Kidney glomerular epithelial cell (primary cell): ENCODE data around the gene PTPRN2.
"Not testable (repeated sequence)": the region's sequence is repeated elsewhere in the genome, so short reads cannot be mapped to it uniquely, and the experiment has no call there.

Experiments
- DNase-seq: peaks from one replicate; lab custom pipeline; 2025; lab: John Stamatoyannopoulos, UW

Gene PTPRN2

GRCh38 chr7:157734676-157735640 is 852.7 kb downstream of the PTPRN2 start:
- no peak for DNase-seq

GRCh38 chr7:157733760-157734395 is 853.7 kb downstream of the PTPRN2 start:
- not testable (repeated sequence) for DNase-seq

DNA sequence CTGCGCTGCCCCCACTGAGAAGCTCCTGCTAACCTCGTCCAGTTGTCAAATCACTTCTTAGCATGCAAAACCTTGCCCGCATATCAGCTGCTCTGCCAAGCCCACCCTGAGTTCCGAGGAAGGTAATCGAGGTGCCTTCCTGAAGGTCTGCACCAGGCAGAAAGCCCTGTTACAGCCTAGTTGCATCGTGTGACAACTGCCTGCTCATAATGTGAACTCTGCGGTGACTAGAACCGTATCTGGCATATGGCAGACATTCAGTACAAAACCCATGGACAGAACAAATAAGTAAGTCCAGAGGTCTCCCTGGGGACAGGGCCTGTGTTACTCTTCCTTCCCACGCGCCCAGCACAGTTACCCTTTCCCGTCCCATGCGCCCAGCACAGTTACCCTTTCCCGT is 856.5 kb downstream of the PTPRN2 start:
- no peak for DNase-seq

- no peak for DNase-seq
Measured at GRCh38 chr7:157730614-157731013, 857.0 kb downstream of the PTPRN2 start.

GRCh38 chr7:157729566-157729965 is 858.1 kb downstream of the PTPRN2 start:
- DNase-seq = no peak

- DNase-seq = no peak
Measured at GRCh38 chr7:157727964-157728615, 859.5 kb downstream of the PTPRN2 start.

DNA sequence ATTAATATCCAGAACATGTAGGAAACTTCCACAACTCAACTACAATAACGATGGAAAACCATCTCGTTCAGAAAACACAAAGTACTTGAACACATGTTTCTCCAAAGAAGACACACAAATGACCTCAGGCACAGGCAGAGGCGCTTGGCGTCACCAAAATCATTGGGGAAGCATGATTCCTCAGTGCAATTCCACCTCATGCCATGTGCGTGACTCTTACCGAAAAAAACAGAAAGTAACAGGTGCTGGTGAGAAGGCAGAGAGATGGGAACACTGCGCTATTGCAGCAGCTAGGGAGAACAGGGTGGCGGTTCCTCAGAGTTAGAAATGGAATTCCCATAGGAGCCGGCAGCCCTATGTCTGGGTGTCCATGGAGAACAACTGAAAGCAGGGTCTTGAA is 860.9 kb downstream of the PTPRN2 start:
- no peak for DNase-seq

GRCh38 chr7:157725312-157725711 is 862.3 kb downstream of the PTPRN2 start:
- not testable (repeated sequence) for DNase-seq

DNA sequence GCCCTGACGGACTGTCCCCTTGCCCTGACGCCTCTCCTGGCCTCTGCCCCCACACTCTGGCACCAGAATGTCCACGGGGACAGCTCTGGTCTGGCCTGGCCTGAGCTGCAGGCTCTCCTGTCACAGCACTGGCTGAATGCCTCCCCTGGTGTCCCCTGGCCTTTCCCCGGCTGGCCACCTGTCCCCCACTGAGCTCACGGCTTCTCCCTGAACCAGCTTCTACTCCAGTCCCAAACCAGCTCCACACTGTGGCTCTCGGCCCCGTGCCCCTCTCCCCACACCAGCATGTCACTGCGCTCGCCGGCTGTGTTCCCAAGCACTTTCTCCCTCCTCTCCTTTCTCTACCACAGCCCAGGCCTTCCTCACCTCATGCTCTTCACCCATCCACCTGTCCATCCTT is 864.4 kb downstream of the PTPRN2 start:
- no peak for DNase-seq

- no peak for DNase-seq
Measured at GRCh38 chr7:157722137-157723060, 865.2 kb downstream of the PTPRN2 start.

GRCh38 chr7:157721468-157722136 is 866.0 kb downstream of the PTPRN2 start:
- DNase-seq = no peak

- DNase-seq = no peak
Measured at GRCh38 chr7:157719705-157720655, 867.6 kb downstream of the PTPRN2 start.

DNA sequence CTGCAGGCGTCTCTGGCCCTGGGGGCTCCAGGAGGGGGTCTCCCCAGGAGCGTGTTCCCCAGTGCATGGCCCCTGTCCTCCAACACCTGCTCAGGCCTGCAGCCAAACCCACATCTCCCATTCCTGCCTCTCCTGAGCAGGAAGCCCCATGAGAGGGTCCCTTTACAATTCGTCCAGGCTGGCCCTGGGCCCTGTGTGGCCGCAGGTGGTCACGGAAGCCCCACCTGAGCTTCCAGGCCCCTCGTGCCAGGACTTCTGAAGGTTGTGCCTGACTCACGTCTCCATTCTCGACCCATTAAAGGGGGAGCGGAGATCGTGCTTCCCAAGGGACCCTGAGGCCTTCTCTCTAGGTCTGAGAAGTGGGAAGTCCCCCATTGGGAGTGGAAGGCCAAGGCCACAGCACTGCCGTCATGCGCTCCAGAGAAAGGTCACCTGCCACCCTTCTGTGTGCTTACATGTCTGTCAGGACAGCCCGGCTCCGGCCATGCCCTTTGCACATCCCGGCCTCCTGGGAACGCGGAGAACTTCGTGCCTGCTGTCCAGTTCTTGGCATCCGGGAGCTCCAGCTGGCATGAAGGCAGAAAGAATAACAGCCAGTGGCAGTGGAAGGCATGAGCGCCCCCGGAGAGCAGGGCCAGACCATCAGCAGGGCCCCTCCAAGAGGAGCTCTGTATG is 868.5 kb downstream of the PTPRN2 start:
- no peak for DNase-seq

DNA sequence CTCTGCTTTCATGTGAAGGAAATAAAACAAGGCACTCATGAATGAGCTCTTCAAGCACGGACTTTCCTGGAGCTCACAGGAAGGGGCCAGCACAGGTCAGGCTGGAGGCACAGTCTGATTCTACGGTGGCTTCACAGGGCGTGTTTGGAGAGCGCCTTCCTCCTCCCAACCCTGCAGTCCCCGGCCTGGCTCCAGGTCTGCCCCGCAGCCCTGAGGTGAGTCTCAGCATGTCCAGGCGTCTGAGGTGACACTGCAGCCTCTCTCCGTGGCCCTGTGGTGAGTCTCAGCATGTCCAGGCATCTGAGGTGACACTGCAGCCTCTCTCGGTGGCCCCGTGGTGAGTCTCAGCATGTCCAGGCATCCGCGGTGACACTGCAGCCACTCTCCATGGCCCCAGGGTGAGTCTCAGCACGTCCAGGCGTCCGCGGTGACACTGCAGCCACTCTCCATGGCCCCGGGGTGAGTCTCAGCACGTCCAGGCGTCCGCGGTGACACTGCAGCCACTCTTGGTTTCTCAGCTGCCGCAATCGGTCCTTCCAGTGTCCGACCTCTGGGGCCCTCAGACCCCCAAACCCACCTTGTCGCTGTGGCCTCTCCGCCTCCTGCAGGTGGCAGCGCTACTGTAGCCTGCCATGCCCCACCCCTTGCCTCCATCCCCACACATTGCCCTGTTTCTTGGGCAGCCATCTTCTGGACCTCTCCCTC is 869.2 kb downstream of the PTPRN2 start:
- no peak for DNase-seq

GRCh38 chr7:157717211-157718174 is 870.1 kb downstream of the PTPRN2 start:
- DNase-seq = no peak

GRCh38 chr7:157715938-157716280 is 871.7 kb downstream of the PTPRN2 start:
- DNase-seq = no peak

DNA sequence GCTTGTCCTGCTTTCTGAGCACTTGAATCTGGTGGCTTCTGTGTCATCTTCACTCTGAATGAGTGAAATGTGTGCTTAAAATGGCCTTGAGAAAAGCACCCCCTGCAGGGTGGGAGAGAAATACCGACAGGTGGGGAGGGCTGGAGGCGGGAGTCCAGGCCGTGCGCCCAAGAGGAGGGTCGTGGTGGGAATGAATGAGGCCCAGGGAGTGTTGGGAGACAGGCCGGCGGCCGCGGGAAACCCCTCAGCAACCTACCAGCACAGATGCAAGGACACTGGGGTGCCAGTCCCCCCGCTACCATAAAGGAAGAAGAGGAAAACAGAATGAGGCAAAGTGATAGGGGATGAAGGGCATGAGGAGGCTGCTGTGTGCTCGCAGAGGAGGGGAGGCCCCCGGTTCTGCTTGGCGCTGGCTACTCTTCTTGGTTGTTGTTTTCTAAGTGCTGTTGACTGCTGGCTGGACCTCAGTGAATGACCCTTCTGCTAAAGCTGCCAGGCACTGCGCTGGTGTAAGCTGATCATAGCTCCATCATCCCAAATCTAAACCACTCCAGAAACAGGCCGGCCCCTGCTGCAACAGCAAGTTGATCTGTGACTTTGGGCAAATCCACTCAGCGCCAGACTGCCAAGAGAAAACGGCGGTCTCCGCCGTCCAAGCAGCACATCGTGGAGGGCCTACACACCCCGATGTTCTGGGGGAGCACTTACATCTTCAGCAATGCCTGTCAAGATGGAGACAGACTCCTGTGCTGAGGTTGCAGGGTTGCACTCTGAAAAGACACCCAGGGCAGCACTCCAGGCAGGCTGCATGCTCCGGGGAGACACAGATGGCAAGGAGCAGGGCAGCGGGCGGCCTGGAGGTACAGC is 872.3 kb downstream of the PTPRN2 start:
- no peak for DNase-seq
